ENCODE results near the gene OTOS.

Gene OTOS

GRCh38 chr2:240163844-240164574, 23.6 kb upstream of the OTOS start:
- H3K4me3 ChIP-seq (ENCODE audit: low read length), result no peak overlapping the region
- DNase-seq (ENCODE audit: low read depth), result no peak
- no peak for TF ChIP-seq CTCF (conservative IDR thresholded peaks at IDR 0.05; ENCODE audit: low read depth, low read length)

GRCh38 chr2:240162939-240163714, 22.7 kb upstream of the OTOS start:
- no peak overlapping the region for H3K4me3 ChIP-seq (ENCODE audit: low read length)
- DNase-seq (ENCODE audit: low read depth), result no peak
- TF ChIP-seq CTCF (conservative IDR thresholded peaks at IDR 0.05; ENCODE audit: low read depth, low read length), result no peak

GRCh38 chr2:240162531-240162930, 22.1 kb upstream of the OTOS start:
- no peak overlapping the region for H3K4me3 ChIP-seq (ENCODE audit: low read length)
- TF ChIP-seq CTCF (conservative IDR thresholded peaks at IDR 0.05; ENCODE audit: low read depth, low read length), result no peak
- no peak for DNase-seq (ENCODE audit: low read depth)

GRCh38 chr2:240162032-240162431, 21.6 kb upstream of the OTOS start:
- no peak for TF ChIP-seq CTCF (conservative IDR thresholded peaks at IDR 0.05; ENCODE audit: low read depth, low read length)
- no peak for DNase-seq (ENCODE audit: low read depth)
- no peak overlapping the region for H3K4me3 ChIP-seq (ENCODE audit: low read length)

- TF ChIP-seq CTCF (conservative IDR thresholded peaks at IDR 0.05; ENCODE audit: low read depth, low read length), result no peak
- H3K4me3 ChIP-seq (ENCODE audit: low read length), result no peak overlapping the region
- DNase-seq (ENCODE audit: low read depth), result no peak
These were observed 20.8 kb upstream of the OTOS start for GRCh38 chr2:240161087-240161750.

- TF ChIP-seq CTCF (conservative IDR thresholded peaks at IDR 0.05; ENCODE audit: low read depth, low read length), result no peak
- H3K4me3 ChIP-seq (ENCODE audit: low read length), result no peak overlapping the region
- no peak for DNase-seq (ENCODE audit: low read depth)
These were observed 20.0 kb upstream of the OTOS start for GRCh38 chr2:240160291-240161086.
